Hepatic stellate cell (primary cell): ENCODE results near the gene CUL9.

ENCODE experiments used
- DNase-seq: peaks from one replicate; pipeline ENCODE4 v3.0.0; 2011; ENCODE audit warnings: low spot score

The CUL9 gene

DNA sequence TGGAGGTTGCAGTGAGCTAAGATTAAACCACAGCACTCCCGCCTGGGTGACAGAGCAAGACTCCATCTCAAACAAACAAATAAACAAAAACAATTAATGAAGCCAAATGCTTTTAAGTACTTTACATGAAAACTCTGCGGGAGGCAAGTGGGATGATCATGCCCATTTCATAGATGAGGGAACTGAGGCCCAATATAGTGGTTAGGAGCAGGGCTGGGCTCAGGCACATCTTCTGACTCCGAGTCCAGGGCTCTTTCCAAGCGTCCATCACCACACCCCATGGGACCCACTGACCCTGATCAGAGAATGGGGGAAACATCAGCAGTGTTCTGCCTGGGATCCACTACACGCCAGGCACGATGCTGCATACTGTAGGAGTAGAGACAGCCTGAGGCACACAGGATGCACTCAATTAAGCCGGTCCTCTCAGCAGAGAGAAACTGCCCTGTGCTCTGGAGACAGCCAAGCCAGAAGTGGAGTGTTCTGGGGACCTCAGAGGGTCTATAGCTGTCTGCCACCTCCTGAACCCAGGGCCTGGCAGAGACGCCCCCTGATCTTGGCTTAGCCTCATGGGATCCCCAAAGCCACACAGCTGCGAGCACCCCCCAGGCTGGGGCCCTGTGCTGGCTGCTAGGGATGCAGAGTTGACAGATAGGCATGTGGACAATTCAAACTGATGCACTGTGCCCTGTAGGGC is 74.8 kb downstream of the CUL9 start:
- DNase-seq, result no peak

- no peak for DNase-seq
These were observed 75.6 kb downstream of the CUL9 start for GRCh38 chr6:43257367-43258145.

- no peak for DNase-seq
These were observed 76.2 kb downstream of the CUL9 start for GRCh38 chr6:43258180-43258579.

DNA sequence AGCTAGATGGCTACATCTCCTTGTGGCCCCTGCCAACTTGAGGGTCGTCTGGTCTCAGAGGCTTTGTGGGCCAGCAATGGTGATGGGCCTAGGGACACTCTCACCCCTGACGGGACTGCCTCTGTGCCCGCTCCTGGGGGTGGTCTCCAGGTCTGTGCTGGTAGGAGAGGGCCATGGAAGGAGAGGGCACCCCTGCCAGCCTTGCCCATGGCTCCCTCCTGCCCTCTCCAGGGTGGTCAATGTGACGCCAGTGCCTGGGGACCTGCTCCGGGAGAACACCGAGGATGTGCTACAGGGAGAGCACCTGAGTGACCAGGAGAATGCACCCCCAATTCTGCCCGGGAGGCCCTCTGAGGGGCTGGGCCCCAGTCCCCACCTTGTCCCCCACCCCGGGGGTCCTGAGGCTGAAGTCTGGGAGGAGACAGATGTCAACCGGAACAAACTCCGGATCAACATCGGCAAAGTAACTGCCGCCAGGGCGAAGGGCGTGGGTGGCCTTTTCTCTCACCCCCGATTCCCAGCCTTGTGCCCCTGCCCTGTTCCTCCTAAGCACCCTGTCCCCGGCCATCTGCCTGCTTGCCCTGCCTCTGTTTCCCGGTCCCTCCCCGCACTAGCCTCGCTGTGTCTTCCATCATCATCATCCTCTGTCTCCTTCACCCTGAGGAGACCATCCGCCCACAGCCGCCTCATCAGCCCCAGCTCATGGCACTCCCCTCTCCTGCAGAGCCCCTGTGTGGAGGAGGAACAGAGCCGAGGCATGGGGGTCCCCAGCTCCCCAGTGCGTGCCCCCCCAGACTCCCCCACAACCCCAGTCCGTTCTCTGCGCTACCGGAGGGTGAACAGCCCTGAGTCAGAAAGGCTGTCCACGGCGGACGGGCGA is 77.1 kb downstream of the CUL9 start:
- no peak for DNase-seq

- no peak for DNase-seq
These were observed 78.8 kb downstream of the CUL9 start for GRCh38 chr6:43260791-43261190.

GRCh38 chr6:43261198-43261597 is 79.2 kb downstream of the CUL9 start:
- DNase-seq, result no peak

DNA sequence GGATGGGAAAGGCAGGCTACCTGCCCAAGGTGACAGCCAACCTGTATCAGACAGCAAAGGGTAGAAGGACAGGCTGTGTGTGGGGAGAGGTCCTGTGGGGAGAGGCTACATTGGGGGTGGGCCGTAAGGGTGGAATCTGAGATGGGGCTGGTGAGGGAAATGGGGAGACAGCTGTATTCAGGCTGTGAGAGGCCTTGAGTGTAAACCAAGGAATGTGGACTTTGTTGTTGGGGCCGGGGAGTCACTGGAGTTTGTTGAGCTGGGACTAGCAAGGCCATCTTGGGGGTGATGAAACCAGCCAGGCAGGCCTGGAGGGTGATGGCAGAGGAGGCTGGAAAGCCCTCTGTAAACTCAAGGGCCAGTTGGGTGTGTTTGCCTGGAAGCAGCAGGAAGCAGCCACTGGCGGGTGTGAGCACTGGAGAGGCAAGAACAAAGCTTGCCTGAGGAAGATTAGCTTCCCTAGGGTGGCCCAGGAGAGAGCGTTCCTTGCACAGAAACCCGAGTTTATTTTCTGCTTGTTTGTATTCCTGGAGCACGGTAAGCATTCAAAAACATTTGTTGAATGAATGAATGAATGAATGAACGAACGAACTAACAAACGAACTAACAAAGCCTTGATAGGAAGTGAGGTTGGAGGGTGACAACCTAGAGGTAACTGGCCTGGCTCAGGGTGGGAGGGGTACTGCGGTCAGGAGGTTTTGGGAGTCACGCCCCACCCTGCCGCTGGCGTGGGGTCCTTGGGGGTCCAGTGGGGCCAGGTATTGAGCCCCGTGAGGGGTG is 80.2 kb downstream of the CUL9 start:
- DNase-seq, result no peak

DNA sequence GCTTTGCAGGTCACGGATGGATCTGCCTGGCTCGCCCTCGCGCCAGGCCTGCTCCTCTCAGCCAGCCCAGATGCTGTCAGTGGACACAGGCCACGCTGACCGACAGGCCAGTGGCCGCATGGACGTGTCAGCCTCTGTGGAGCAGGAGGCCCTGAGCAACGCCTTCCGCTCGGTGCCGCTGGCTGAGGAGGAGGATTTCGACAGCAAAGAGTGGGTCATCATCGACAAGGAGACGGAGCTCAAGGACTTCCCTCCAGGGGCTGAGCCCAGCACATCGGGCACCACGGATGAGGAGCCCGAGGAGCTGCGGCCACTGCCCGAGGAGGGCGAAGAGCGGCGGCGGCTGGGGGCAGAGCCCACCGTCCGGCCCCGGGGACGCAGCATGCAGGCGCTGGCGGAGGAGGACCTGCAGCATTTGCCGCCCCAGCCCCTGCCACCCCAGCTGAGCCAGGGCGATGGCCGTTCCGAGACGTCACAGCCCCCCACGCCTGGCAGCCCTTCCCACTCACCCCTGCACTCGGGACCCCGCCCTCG is 80.9 kb downstream of the CUL9 start:
- DNase-seq, result no peak

- DNase-seq, result peak; percentile 96
These were observed 81.5 kb downstream of the CUL9 start for GRCh38 chr6:43263314-43264178.

DNA sequence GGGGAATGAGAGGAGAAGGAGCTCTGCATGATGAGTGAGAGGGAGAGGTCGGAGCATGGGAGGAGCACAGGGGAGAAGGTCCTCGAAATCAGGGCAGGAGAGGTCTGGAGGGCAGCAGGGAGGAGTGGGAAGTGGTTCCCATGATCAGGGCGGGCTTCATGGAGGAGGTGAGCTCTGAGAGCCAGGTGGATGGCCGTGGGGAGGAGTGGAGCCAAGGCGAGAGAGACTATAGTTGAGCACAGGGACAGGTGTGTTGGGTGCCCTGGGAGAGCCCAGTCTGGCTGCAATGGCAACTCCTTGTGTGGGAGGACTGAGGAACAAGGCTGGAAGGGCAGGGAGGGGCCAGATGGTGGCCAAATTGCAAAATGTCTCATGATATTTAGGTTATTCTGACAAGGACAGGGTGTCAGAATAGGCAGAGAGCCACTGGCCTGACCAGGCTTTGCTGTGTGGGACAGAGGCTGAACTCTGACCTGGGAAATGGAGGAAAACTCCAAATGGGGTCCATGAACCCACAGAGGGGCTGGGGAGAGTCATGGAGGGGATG is 82.7 kb downstream of the CUL9 start:
- DNase-seq, result no peak

DNA sequence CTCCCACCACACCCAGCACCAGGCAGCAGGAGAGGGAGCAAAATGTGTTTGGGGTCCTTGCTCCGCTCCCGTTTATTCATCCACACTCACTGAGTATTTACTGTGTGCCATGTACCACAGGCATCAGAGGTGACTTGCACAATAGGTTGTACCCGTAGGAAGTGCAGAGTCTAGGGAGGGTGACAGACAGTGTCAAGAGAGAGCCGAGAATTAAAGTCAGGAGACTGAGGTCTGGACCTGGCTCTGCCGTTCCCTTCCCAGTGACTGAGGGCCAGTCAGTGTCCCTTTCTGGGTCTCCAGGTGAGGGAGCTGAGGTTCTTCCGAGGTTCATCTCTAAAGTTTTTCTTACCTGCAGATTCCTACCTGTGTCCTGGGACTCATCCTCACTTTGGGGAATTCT is 83.6 kb downstream of the CUL9 start:
- DNase-seq, result no peak

GRCh38 chr6:43267619-43268354 is 85.8 kb downstream of the CUL9 start:
- no peak for DNase-seq

DNA sequence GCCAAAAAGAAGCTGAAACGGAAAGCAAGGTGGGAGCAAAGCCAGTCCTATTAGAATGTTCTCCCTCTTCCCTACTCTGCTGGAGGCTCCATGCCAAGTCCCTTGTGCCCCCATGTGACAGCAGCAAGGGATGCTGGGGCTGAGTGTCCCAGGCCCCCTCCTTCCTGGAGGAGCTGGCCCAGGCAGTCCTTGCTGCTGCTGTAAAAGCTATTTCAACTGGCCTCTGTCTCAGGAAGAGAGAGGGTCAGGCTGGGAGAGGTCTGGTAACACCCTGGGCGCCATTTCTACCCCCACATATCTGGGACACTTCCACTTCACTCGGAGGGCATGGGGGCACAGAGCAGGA is 86.3 kb downstream of the CUL9 start:
- no peak for DNase-seq

DNA sequence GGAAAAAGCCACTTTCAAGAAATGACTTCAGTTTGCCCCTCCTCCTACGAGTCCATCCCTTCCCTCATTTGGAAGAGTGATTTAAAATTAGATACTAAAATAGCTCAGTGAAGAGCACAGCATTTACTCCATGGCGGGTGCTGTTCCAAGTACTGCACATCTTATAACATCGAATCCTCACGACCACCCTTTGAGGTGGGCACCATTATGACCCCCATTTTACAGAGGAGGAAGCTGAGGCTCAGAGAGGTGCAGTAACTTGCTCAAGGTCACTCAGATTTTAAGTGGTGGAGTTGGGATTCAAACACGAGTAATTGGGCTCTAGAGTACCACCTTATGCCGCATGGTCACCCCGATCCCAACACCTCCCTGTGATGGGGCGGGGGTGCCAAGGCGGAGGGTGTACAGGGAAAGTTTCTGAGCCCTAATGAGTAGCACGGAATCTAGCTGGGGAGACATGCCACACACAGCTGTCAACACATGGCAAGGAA is 86.8 kb downstream of the CUL9 start:
- DNase-seq, result no peak

DNA sequence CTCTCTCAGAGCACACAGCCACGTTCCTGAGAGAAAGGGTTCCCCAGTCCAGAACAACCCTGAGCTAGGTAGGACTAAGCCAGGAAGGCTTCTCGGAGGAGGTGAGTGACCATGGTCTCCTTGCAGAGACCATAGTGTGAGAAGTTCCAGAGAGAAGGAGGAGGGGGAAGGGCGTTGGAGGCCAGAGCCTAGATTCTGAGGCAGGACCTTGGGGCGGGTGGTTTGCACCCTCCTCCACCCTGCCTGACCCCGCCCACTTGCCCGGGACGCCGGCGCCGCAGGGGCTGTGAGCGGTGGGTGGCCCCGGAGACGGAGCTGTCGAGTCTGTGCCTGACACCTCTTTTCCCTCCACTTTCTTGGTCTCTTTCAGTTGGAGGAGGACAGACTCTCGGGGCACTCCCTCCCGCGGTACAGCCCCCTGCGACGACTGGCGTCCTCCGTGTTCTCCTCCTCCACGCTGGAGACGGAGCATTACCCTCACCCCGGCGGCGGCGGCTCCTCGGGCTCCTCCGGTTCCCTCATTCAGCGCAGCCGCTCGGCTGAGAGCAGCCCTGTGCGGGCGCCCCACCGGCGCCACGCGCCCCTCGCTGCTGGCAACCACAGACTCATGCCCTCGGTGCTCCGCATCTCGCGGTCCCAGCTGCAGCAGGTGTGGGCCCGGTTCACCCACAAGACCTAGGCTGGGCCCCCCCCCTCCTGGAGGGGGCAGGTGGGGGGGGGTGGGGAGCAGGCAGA is 87.4 kb downstream of the CUL9 start:
- DNase-seq, result no peak

GRCh38 chr6:43271103-43271815 is 89.3 kb downstream of the CUL9 start:
- DNase-seq, result no peak

DNA sequence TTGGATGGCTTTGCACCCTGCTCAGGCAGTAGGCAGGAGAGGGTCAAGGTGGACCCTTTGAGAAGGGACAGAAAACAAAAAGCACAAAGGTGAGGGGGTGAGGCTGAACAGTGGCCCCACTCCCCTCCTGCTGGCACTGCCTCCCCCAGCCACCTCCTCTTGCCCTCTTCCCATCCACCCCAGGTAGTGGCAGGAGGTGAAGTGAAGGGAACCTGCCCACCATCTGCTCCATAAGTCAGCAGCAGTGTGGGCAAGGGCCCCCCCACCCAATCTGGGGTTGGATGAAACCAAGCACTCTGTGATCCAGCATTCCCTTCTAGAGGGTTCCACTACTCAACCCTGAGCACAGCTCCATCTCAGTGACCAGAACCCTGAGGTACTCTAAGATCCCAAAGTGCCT is 89.9 kb downstream of the CUL9 start:
- no peak for DNase-seq

- no peak for DNase-seq
These were observed 91.7 kb downstream of the CUL9 start for GRCh38 chr6:43273707-43274106.
